NCI-H2029 treated with DMSO at 0.1 percent for 48 hours (cell line): ENCODE data around the gene MYO6.

ENCODE experiments used
- DNase-seq: peaks from one replicate; lab custom pipeline; 2025; lab: John Stamatoyannopoulos, UW

Gene MYO6

DNA sequence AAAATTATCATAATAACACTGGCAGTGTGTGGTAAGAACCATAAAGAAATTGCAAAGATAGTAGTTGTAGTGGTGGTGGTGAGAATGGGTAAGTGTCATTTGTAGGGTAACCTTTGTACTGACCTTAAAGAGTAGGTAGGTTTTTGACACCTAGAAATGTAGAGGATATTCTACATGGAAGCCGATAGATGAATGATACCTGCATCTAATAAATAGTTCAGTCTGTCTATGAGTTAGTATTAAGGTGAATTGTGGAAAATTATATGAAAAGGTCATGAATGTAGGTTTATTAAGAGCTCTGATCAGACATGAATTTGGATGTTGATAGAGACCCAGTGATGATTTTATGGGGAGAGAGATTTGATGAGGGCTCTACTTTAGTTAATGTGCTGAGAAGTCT lies 78.1 kb downstream of the MYO6 start:
- no peak for DNase-seq

DNA sequence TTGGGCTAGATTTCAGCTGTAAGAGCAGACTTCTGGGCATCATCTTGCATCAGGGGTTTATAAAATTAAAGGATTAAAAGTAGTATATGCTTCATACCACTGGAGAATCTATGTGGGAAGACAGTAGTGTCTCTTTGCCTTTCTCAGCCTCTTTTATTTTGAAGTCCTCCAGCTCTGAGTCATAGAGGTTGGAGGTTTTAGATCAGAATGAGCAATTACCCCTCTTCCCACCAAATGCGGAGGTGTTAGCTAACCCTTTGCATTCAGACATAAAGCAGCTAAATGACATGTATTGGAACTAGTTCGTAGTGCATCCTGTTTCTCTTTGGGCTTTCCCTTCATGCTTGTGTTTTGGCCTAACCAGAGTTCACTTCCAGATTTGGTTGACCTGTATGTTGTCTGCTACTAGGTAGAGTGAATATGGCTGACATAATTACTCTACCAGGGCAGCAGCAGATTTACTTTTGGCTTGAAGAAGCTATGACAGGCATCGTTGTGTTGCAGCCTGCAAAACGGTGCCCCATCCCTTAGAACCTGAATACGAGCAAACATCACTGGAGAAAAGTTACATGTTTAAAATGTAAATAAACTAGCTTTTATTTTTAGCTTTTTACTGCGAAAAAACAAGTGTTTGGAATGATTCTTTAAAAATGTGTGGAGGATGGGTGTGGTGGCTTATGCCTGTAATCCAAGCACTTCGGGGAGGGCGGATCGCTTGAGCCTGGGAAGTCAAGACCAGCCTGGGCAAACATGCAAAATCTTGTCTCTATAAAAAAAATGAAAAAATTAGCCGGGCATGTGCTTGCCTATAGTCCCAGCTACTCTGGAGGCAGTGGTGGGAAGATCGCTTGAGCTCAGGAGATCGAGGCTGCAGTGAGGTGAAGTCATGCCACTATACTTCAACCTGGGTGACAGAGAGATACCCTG lies 82.2 kb downstream of the MYO6 start:
- DNase-seq, result no peak

DNA sequence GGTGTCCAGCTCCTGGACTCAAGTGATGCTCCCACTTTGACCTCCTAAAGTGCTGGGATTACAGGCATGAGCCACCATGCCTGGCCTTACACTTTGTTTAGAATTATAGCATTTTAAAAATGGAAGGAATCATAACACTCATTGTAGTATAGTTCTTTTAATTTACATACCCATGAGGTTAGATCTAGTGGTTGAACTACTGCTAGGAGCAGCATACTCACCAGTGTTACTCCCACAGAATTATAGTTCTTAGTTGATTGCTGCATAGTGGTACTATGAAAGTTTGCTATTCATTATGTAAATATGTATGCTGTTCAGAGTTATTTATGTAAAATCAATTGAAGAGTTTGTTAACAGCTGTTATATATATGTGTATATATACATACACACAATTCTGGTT lies 85.4 kb downstream of the MYO6 start:
- no peak for DNase-seq

DNA sequence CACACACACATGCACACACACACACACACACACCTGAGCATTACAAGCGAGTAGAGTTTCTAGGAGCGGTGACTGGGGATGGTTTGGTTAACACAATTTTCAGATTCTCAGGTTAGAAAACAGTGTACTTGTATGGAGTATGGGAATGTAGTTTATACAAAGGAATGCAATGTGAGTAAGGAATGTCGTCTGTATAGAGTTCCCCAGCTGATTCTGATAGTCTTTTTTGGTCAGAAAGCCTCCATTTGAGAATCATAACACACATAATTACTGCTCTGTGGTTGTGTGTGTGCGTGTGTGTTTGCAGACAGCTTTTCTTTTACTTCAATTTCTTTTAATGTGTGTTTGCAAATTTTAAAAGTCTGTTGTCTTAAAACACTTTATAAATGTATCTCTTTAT lies 93.2 kb downstream of the MYO6 start:
- no peak for DNase-seq

DNA sequence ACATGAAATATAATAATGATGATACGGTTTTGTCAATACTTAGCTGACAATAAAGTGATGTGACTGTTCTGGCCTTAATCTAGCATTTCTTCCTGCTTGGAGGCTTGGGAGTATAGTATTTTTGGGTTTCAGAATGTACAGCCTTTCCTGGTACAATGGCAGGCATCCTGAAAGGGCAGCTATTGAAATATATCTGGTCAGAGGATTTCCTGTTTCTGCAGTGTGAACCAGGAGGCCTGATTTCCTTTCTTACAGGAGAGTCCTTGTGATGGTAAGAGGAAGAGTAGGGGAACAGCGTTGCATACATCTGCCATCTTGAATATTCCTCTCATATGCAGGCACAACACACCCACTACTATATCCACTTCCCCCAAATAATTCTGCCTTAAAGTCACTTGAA lies 93.7 kb downstream of the MYO6 start:
- no peak for DNase-seq

DNA sequence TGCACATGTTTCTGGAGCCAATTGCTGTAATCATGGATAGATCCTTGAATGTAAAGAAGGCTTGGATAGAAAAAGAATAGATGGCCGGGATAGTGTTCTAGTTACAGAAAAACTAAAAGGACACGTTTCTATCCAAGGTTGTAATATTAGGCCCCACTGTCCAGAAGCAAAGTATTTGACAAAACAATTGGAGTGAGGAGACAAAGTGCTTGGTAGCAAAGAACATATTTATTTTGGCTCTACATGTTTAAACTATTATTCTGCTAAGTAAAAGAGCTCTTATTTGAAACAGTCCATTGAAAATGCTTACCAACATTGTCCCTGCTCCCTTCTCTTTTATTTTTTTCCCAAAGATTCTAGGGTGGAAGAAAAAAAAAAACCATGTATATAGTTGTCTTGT lies 94.4 kb downstream of the MYO6 start:
- no peak for DNase-seq

DNA sequence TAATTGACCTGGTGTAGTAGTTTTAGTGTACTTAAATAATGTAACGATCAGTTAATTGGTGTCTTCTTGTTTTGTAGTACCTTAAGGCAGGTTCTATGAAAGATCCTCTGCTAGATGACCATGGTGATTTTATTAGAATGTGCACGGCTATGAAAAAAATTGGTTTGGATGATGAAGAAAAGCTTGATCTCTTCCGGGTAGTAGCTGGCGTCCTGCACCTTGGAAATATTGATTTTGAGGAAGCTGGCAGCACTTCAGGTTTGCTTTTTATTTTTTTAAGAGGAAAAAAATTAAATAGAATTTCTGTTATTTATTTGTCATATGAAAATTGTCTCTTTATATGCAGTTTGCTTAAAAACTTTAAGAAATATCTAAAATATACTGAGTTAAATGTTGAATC lies 99.2 kb downstream of the MYO6 start:
- DNase-seq, result no peak

DNA sequence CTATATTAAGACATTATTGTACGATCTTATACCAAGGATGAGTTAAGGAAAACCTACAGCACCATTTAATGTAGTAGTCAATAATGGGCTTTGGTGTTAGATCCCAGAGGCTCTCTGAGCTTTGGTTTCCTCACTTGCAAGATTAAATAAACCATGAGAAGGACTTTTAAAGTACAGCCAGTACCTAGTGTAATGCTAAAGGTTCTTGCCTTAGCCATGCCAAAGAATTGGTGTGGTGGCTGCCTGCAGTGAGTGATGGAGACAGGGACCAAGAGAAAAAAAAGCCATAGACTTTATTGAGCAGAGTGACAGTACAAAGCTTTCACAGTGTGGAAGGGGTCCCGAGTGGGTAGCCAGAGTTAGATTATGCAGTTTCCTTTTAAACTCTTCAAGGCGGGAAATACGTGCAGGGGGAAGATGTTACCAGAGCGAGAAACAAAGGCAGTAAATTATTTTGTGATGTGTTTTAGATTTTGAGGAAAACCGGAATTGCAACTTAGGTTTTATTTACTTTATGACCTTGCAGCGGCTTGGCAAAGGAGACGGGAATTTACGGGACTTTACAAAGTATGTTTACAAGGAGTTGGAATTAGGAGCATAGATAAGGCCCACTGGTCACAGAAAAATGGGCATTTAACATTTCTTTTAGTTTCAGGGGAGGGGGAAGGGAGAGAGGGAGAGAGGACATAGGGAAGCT lies 100.4 kb downstream of the MYO6 start:
- DNase-seq, result no peak

DNA sequence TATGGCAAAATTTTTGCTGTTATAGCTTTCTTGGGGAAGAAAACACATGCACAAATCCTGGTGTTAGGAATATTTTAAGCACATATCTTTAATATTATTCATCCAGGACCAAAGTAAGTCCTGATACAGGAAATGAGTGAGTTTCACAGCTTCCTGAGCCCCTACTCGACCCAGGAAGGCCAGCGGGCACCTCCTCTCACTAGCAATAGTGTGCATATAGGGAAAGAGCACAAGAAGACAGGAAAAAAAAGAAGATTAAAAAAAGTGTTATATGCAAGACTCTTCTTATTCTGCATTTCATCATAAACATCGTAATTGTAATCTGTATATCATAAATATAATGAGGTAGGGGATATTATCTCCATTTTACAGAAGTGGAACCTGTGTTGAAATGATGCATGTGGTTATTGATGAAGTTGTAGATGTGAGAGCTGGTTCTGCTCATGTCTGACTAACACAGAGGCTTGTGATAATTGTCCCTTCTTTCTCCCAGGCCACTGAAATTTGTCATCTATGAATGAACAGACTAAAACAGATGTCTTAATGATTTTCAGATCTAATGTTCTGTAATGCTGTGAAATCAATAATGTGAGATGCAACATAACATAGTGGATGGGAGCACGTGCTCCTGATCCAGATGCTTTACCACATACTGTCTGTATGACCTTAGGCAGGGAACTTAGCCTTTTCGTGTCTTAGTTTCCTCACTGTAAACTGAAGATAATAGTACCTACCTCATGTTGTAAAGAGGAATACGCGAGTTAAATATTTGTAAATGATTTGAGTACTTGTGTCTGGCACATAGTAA lies 101.2 kb downstream of the MYO6 start:
- no peak for DNase-seq

DNA sequence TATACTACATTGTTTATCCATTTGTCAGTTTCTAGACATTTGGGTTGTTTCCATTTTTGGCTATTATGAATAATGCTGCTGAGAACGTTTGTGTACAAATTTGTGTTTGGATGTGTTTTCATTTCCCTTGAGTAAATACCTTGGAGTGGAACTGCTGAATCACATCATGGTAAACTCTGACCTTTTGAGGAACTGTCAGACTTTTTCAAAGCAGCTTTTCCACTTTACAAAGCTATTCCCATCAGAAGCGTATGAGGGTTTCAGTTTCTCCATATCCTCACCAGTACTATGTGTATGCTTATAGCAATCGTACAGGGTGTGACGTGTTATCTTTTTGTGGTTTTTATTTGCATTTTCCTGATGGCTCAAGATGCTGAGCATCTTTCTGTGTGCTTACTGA lies 103.7 kb downstream of the MYO6 start:
- no peak for DNase-seq

DNA sequence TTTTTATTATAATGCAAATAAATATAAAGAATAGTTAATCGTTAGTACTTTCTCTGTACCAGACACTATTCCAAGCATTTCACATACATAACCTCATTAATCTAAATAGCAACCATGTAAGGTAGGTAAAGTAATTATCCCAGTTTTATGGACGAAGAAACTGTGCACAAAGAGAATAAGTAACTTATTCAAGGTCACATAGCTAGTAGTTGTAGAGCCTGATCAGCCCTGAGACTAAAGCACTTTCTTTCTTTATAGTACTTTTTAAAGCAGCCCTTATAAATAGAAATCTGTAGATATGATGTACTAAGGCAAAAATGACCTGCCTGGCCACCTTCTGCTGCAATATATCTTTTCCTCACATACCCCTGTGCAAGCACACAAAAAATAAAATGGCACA lies 104.8 kb downstream of the MYO6 start:
- DNase-seq, result no peak

DNA sequence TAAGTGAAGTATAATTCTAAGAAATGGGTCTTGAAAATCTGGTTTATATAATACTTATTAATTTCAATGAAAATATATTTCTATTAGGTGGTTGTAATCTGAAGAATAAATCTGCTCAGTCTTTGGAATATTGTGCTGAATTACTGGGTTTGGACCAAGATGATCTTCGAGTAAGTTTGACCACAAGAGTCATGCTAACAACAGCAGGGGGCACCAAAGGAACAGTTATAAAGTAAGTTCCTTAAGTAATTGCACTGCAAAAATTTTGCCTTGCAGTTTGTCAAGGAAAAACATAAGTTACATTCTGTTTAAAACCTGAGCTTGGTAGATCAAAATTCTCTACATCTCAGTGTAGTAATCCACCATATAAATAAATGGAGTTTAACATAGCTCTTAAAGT lies 106.0 kb downstream of the MYO6 start:
- no peak for DNase-seq

DNA sequence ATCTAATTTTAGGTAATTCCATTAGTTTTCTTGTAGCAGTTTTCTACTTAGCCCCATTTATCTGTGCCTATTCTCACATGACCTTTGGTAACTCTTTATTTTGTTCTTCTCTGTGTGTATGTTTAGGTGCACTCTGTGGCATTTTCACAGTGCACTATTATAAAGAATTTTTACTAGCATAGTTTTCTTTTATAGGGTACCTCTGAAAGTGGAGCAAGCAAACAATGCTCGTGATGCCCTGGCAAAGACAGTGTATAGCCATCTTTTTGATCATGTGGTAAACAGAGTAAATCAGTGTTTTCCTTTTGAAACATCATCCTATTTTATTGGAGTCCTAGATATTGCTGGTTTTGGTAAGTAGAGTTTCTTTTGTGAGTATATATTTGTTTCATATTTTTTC lies 107.9 kb downstream of the MYO6 start:
- DNase-seq, result no peak

DNA sequence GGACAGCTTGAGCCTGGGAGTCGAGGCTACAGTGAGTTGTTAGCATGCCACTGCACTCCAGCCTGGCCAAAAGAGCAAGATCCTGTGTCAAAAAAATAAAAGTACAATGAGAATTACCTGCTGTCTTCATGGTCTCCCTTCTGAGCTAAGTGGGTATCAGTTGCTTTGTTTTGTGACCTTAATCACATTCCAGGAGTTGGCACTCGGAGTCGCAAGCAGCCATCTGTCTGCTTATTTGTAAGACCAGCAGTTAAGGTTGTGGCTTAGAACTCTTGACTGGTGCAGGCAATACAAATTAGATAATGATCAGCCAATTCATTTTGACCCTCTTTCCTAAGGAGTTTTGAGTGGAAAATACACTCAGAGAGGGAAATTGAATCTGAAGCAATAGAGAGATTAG lies 114.0 kb downstream of the MYO6 start:
- DNase-seq, result no peak

DNA sequence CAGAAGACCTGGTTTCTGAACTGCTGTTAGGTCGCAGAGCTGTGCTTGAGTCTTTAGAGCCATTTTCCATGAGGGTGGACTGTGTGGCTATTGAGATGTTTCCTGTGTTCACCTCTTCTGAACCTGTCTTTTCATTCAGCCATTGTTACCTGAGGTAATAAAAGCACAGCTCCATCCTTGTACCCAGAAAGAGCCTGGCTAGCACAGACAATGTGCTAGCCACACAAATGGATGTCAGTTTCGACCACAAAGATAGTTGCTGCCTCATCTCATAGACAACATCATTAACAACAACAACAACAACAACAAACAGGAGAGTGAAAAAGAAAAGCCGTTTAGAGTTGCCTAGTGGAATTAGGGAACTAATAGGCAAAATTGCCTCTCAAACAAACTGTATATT lies 114.7 kb downstream of the MYO6 start:
- no peak for DNase-seq

DNA sequence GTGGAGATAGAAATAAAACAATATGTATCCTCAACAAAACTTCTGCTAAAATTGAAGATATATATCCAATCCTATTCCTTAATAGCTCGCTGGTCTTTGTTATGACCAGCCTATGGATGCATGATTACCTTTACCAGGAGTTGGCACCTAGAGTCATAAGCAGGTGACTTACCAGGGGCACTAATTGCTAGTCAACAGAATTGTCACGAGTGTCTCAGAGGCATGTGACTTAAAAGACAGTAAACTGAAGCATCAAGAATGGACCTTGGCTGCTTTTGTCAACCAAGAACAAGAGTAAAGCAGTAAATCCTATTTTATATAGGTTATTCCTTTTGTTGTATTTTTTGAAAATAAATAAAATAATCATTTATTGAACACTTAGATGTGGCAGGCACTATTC lies 115.4 kb downstream of the MYO6 start:
- DNase-seq, result no peak

DNA sequence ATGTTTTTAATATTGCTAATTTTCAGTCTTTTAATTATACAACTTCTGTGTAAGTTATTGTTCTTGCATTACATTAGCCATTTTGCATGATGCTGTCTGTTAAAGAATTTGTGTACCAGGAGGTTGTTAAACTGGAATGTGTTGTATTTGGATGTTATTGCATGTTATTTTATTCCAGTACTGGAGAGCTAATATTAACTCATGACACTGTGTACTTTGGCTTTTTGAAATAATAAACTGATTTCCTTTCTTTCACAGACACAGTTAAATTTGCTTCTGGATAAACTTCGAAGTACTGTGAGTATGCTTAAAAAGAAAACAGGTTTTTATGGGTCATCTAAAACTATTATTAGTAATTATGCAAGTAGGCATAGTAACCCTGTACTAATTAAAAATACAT lies 121.3 kb downstream of the MYO6 start:
- DNase-seq, result no peak

DNA sequence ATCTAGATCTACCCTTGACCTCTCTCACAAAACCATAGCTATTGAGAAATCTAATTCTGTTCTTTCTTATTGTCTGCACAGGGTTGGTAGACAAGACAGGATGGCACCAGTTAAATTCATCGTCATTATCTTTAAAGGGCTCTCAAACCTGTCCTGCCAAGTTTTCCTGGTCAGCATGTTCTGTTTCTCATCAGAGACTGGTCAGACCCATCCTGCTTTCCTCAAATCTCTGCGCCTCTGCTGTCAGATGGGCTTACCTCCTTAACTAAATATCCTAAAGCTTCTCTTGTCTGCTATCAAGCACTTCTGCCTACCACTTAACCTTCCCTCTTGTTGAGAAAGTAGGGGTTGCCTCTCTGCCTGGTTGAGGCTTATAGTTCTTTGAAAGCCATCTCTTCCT lies 125.2 kb downstream of the MYO6 start:
- DNase-seq, result no peak

DNA sequence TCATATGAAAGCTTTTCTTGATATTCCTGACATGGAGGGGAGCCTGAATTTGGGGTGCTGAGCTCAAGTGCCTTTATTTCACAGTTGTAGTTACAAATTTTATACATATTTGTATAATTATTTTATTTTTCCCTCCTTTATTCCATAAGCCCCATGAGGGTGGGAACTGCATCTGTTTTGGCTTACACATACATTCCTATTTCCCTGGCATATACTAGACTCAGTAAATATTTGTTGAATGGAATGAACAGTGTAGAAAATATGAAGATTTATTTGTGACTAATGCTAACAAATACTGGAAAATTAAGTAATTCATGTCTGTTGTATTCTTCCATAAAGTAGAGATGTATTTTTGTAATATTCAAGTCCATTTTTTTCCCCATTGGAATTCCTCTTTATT lies 127.1 kb downstream of the MYO6 start:
- DNase-seq, result no peak

DNA sequence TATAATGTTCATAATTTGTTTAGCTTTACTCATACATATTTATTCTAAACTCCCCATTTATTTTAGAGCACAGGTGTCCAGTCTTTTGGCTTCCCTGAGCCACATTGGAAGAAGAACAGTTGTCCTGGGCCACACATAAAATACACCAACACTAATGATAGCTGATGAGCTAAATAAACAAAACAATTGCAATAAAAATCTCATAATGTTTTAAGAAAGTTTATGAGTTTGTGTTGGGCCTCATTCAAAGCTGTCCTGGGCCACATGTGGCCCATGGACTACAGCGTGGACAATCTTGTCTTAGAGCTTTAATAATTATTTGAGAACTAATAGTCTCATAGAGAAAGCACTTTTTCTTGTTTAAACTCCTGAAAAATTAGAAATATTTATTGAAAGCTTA lies 131.3 kb downstream of the MYO6 start:
- no peak for DNase-seq

DNA sequence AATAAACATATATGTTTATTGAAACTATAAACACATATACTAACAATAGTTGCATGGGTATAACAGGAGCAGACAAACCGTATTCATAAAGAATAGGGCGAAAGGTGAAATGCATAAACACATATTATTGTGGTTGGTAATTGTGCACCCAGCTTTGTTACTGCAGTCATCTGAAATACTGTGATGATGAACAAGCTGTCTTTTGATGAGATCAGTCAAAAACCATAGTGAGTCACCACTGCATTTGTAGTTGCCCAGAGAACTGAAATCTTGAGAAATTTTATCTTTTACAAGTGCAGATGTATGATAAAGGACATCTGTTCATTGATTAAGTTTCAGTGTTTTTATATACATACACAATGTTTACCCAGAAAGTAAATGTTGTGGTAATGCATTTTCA lies 133.7 kb downstream of the MYO6 start:
- DNase-seq, result no peak

DNA sequence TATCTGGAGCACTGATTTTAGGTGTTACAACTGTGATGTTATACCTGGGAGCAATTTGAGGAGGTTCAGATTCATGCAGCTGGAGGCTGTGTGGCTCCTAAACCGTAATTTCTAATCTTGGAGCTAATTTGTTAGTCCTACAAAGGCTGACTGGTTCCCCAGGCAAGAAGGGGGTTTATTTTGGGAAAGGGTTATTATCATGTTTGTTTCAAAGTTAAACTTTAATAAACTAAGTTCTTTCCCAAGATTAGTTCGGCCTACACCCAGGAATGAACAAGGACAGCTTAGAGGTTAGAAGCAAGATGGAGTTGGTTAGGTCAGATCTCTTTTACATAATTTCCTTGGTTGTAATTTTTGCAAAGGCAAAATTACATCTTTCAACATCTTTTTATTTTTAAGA lies 135.8 kb downstream of the MYO6 start:
- DNase-seq, result no peak

DNA sequence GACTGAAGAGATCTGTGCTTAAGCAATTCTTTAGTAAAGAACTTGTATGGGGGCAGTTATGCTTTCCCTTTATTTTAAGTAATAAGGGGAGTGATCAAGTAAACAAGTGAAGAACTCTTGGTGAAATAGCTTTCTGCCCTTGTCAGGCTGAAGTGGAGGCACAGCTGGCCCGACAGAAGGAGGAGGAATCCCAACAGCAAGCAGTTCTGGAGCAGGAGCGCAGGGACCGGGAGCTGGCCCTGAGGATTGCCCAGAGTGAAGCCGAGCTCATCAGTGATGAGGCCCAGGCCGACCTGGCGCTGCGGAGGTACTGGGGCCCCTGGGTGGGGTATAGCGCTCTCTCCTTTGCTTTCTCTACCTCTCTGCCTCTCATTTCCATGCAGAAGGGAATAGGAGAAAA lies 143.3 kb downstream of the MYO6 start:
- no peak for DNase-seq
